ENCODE results near the gene FXYD5. TPM values are rescaled to one million over a fixed set of nuclear protein-coding genes. Genes with fewer than 3 reads are reported as not detected.
A peak's percentile ranks its signal among the peaks of the same experiment; 100 is the strongest.
"Not testable (repeated sequence)": the region's sequence is repeated elsewhere in the genome, so short reads cannot be mapped to it uniquely, and the experiment has no call there.

FXYD5 gene
- total RNA-seq, 1 donor from 2014 or later, result 135 TPM

DNA sequence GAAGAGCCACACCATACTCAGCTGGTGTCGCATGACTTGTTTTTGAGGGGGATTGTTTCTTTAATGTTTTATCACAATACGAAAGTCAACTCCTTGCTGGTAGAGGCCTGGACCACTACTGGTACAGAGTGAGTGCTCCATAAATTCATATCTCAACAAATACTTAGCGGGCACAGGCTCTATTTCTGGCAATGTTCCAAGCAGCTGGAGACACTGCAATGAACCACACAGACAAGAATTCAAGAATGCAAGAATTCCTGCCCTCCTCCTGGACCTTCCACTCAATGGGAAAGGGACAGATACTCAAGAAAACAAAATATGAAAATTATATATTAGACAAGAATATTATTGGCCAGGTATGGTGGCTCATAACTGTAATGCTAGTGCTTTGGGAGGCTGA lies 5.1 kb upstream of the FXYD5 start:
- H3K36me3 ChIP-seq (ENCODE audit: control insufficient read depth, insufficient read depth, low read length), result no peaks in the 10 kb centered on the region
- DNase-seq (ENCODE audit: low read depth), result no peak
- H3K27me3 ChIP-seq (ENCODE audit: control insufficient read depth, insufficient read depth, low read length), result peaks cover 11% of the 10 kb centered on the region
- no peak overlapping the region for H3K4me3 ChIP-seq (ENCODE audit: low read depth, low read length)
- TF ChIP-seq, protein P1, sequence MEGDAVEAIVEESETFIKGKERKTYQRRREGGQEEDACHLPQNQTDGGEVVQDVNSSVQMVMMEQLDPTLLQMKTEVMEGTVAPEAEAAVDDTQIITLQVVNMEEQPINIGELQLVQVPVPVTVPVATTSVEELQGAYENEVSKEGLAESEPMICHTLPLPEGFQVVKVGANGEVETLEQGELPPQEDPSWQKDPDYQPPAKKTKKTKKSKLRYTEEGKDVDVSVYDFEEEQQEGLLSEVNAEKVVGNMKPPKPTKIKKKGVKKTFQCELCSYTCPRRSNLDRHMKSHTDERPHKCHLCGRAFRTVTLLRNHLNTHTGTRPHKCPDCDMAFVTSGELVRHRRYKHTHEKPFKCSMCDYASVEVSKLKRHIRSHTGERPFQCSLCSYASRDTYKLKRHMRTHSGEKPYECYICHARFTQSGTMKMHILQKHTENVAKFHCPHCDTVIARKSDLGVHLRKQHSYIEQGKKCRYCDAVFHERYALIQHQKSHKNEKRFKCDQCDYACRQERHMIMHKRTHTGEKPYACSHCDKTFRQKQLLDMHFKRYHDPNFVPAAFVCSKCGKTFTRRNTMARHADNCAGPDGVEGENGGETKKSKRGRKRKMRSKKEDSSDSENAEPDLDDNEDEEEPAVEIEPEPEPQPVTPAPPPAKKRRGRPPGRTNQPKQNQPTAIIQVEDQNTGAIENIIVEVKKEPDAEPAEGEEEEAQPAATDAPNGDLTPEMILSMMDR (IDR thresholded peaks at IDR 0.05; ENCODE audit: insufficient read depth, low read length, poor library complexity, severe bottlenecking), result no peak

DNA sequence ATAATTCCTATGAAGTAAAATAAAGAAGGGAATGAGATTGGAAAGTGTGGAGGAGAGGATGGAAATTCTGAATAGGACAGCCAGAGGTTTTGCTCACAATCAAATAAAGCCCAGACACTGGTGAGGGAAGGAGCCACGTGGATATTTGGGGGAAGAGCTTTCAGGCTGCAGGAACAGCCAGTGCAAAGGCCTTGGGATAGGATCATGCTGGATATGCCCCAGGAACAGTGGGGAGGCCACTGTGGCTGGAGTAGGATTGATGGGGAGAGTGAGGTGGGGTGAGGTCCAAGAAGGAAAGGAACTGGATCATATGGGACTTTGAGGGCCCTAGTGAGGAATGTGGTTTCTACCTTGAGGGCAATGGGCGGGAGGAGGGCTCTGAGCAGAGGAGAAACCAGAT lies 4.1 kb upstream of the FXYD5 start:
- H3K27me3 ChIP-seq (ENCODE audit: control insufficient read depth, insufficient read depth, low read length), result peaks cover 3% of the 10 kb centered on the region
- no peak for DNase-seq (ENCODE audit: low read depth)
- no peaks in the 10 kb centered on the region for H3K36me3 ChIP-seq (ENCODE audit: control insufficient read depth, insufficient read depth, low read length)
- no peak overlapping the region for H3K4me3 ChIP-seq (ENCODE audit: low read depth, low read length)
- TF ChIP-seq, protein P1 (IDR thresholded peaks at IDR 0.05; ENCODE audit: insufficient read depth, low read length, poor library complexity, severe bottlenecking), result no peak

DNA sequence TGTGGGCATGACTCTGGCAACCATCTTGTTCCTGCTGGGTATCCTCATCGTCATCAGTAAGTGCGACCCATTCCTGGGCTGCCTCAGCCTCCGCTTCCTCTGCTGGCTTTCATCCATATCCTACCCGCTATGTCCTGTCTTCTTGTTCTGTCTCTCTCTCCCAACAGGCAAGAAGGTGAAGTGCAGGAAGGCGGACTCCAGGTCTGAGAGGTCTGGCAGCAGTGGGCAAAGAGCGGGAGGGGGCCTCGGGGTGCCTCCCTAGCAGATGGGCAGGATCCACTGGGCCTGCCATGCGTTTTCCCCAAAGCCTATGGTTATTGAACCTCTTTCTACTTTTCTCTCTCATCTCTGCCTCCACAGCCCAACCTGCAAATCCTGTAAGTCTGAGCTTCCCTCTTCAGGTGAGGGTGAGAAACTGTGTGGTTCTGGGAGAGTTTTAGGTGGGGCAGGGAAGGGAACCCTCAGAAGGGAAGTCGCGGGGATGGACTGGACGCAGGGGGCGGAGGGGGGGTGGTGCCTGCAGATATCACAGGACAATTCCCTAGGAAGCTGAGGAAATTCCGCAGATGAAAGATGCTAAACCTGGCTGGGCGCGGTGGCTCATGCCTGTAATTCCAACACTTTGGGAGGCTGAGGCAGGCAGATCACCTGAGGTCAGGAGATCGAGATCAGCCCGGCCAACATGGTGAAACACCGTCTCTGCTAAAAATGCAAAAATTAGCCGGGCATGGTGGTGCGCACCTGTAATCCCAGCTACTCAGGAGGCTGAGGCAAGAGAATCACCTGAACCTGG lies 3.1 kb upstream of the FXYD5 start:
- Histone ChIP-seq H3K27me3 (ENCODE audit: control insufficient read depth, insufficient read depth, low read length) (peaks cover 3% of the 10 kb centered on the region), H3K36me3 (ENCODE audit: control insufficient read depth, insufficient read depth, low read length) (no peaks in the 10 kb centered on the region), H3K4me3 (ENCODE audit: low read depth, low read length) (no peak overlapping the region)
- no peak for DNase-seq (ENCODE audit: low read depth)
- TF ChIP-seq, protein P1 (IDR thresholded peaks at IDR 0.05; ENCODE audit: insufficient read depth, low read length, poor library complexity, severe bottlenecking), result no peak

DNA sequence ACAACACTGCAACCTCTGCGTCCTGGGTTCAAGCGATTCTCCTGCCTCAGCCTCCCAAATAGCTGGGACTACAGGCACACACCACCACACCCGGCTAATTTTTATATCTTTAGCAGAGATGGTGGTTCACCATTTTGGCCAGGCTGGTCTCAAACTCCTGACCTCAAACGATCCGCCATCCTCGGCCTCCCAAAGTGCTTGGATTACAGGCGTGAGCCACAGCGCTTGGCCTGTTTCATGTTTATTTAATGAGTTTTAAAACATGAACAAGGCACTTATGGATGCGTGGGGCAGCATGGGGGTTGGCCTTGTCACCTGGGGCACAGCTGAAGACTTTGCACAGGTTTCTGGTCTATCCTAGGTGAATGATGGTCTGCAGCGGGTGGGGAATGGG lies 1.4 kb upstream of the FXYD5 start:
- DNase-seq (ENCODE audit: low read depth); H3K27me3 ChIP-seq (ENCODE audit: control insufficient read depth, insufficient read depth, low read length); H3K4me3 ChIP-seq (ENCODE audit: low read depth, low read length); H3K36me3 ChIP-seq (ENCODE audit: control insufficient read depth, insufficient read depth, low read length): not testable (repeated sequence)

DNA sequence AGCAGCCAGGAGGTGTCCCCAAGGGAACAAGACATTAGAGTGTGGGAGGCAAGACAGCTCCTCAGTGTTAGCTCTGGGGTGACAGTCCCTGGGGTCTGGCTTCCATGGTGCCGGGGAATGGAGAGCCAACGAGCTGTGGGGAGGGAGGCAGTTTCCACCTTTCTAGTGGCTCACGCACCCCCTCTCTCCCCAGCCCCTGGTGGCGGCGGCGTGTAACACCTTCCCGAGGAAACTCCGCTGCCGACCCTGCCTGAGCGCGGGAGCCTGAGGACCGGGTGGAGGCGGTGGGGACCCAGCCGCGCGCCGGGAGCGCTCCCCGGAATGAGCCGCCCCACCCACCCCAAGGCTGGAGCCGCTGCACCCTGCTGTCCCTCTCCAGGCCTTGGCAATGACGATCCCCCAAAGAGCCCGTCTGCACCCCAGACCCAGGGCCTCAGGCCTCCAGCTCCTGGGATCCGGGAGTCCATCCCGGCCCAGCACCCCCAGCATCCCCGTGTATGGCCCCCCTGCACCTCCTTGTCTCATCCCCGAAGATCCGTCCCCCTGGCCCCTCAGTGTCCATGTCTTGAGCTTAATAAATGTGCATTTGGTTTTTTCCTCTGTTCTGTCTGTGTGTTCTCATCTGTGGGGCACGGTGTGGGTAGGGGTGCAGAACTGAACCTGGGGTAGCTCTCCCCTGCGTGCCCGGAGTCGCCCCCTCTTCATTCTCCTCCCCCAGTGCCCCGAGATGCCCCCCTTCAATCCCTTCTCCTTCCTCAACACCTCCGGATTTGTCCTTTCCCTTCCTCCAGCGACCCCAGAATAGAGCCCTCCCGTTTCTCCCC lies 622 bp upstream of the FXYD5 start:
- TF ChIP-seq, protein P1 (IDR thresholded peaks at IDR 0.05; ENCODE audit: insufficient read depth, low read length, poor library complexity, severe bottlenecking), result peak; percentile 70
- Histone ChIP-seq H3K27me3 (ENCODE audit: control insufficient read depth, insufficient read depth, low read length) (peaks cover 3% of the 10 kb centered on the region), H3K36me3 (ENCODE audit: control insufficient read depth, insufficient read depth, low read length) (no peaks in the 10 kb centered on the region), H3K4me3 (ENCODE audit: low read depth, low read length) (peak overlapping the region; percentile 53)
- DNase-seq (ENCODE audit: low read depth), result no peak

DNA sequence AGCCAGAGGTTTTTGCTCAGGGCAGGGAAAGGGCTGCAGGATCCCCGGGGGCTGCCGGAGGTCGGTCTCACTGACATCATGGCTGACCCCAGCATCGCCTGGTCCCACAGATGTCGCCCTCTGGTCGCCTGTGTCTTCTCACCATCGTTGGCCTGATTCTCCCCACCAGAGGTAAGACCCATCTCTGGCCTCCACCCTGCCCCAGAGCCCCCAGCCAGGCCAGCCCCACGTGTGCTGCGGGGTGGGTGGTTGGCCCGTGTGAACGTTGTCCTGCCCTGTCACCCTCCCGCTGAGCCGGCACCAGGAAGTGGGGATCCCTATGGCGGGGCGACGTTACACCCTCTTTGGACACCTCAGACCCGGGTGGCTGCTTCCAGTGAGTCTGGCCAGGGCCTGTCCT lies 906 bp downstream of the FXYD5 start:
- Histone ChIP-seq H3K36me3 (ENCODE audit: control insufficient read depth, insufficient read depth, low read length) (no peaks in the 10 kb centered on the region), H3K4me3 (ENCODE audit: low read depth, low read length) (peak overlapping the region; percentile 53), H3K27me3 (ENCODE audit: control insufficient read depth, insufficient read depth, low read length) (peaks cover 3% of the 10 kb centered on the region)
- TF ChIP-seq, protein P1 (IDR thresholded peaks at IDR 0.05; ENCODE audit: insufficient read depth, low read length, poor library complexity, severe bottlenecking), result no peak
- no peak for DNase-seq (ENCODE audit: low read depth)
